Fibroblast of lung (primary cell): ENCODE results near the gene FZR1. TPM values are rescaled to one million over a fixed set of nuclear protein-coding genes. Genes with fewer than 3 reads are reported as not detected.

Experiments used
- DNase-seq, 2 donors: peaks; one replicate each; pipeline versions ENCODE4 v3.0.0 to v3.0.0-alpha.2; 2010; ENCODE audit warnings: low read depth in 2 of 2
- H2AFZ ChIP-seq: 2 replicates; pipeline ENCODE4 v1.5.1; 2012; ENCODE audit warnings: low read length, control low read depth, inconsistent platforms
- H3K27ac ChIP-seq: 2 replicates; pipeline ENCODE4 v1.5.1; 2011; ENCODE audit warnings: low read length, control low read depth; ENCODE audit not compliant: insufficient read depth
- H3K27me3 ChIP-seq: 2 replicates; pipeline ENCODE4 v1.5.1; 2011; ENCODE audit warnings: mild to moderate bottlenecking, low read length; ENCODE audit not compliant: control insufficient read depth, insufficient read depth
- H3K36me3 ChIP-seq: 2 replicates; pipeline ENCODE4 v1.5.1; 2011; ENCODE audit warnings: low read length; ENCODE audit not compliant: control insufficient read depth, insufficient read depth
- H3K4me1 ChIP-seq: 2 replicates; pipeline ENCODE4 v1.5.1; 2011; ENCODE audit warnings: low read length; ENCODE audit not compliant: control insufficient read depth, insufficient read depth; ENCODE audit errors: extremely low read depth
- H3K4me2 ChIP-seq: 2 replicates; pipeline ENCODE4 v1.5.1; 2011; ENCODE audit warnings: low read length, control low read depth; ENCODE audit not compliant: insufficient read depth; ENCODE audit errors: extremely low read depth
- H3K4me3 ChIP-seq, 4 experiments: fragments of 200-600 bp in 1 of 4; sonication (generic) in 1 of 4; replicated peaks in 1 of 4; 2 replicates each; pipeline ENCODE4 v1.5.1; 2011 to 2016; ENCODE audit warnings: low read length in 4 of 4, low read depth in 3 of 4, mild to moderate bottlenecking in 3 of 4, control low read depth in 2 of 4, inconsistent platforms in 1 of 4, mixed read lengths in 1 of 4; ENCODE audit not compliant: insufficient read depth in 1 of 4; ENCODE audit errors: control extremely low read depth in 1 of 4
- H3K79me2 ChIP-seq: 2 replicates; pipeline ENCODE4 v1.5.1; 2012; ENCODE audit warnings: mild to moderate bottlenecking, low read length, inconsistent platforms; ENCODE audit not compliant: control insufficient read depth, insufficient read depth
- H3K9ac ChIP-seq: 2 replicates; pipeline ENCODE4 v1.5.1; 2011; ENCODE audit warnings: mild to moderate bottlenecking, low read length, control low read depth; ENCODE audit not compliant: insufficient read depth
- H3K9me3 ChIP-seq: 2 replicates; pipeline ENCODE4 v1.5.1; 2012; ENCODE audit warnings: low read depth, low read length; ENCODE audit not compliant: control insufficient read depth, insufficient read depth
- H4K20me1 ChIP-seq: 2 replicates; pipeline ENCODE4 v1.5.1; 2011; ENCODE audit warnings: low read length; ENCODE audit not compliant: control insufficient read depth, insufficient read depth; ENCODE audit errors: extremely low read depth
- CTCF ChIP-seq, 2 donors: IDR thresholded peaks in 1 of 2; conservative IDR thresholded peaks in 1 of 2; 1 replicate in 1 of 2; 2 replicates in 1 of 2; pipeline ENCODE4 v1.5.1; 2011 to 2012; ENCODE audit warnings: low read length in 2 of 2, control low read depth in 1 of 2, inconsistent platforms in 1 of 2, low read depth in 1 of 2, mild to moderate bottlenecking in 1 of 2
- EZH2 ChIP-seq: IDR thresholded peaks from 2 replicates; pipeline ENCODE4 v1.5.1; 2012; ENCODE audit warnings: low read length, control low read depth, mild to moderate bottlenecking; ENCODE audit errors: missing control alignments
- polyA plus RNA-seq, 2 donors: library from polyadenylated mRNA; depleted of rRNA in 1 of 2; stranded (reverse) in 1 of 2; unstranded in 1 of 2; fragments of >200 nt; gene quantifications; 2 replicates each; pipeline ENCODE4 v1.2.1, GENCODE V29; 2011 to 2012; ENCODE audit warnings: missing spikeins in 1 of 2
- total RNA-seq: library from RNA; depleted of rRNA; stranded (reverse); fragments of >200 nt; gene quantifications from 2 replicates; pipeline ENCODE4 v1.2.1, GENCODE V29; 2014

FZR1 gene
- total and polyA plus RNA-seq, 2 donors (not counting 1 experiment from before 2014, with no cell fraction given): 15.0 to 38.0 TPM

- Histone ChIP-seq H3K79me2 (peaks cover 89% of the 10 kb centered on the region), H3K9me3 (no peaks in the 10 kb centered on the region), H3K27ac (no peak overlapping the region), H3K4me2 (no peak overlapping the region), H2AFZ (no peak overlapping the region), H4K20me1 (no peaks in the 10 kb centered on the region), H3K27me3 (no peaks in the 10 kb centered on the region), H3K4me1 (peaks cover 18% of the 10 kb centered on the region), H3K9ac (no peak overlapping the region), H3K4me3 (no peak overlapping the region), H3K36me3 (peaks cover 13% of the 10 kb centered on the region)
- no peak for DNase-seq
- TF ChIP-seq CTCF (conservative IDR thresholded peaks at IDR 0.05 in 1 of 2, IDR thresholded peaks at IDR 0.05 in 1 of 2; ENCODE audit: low read depth in 1 of 2, low read length in 2 of 2): no peak
Observed at GRCh38 chr19:3514930-3515329, 8.8 kb downstream of the FZR1 start.

DNA sequence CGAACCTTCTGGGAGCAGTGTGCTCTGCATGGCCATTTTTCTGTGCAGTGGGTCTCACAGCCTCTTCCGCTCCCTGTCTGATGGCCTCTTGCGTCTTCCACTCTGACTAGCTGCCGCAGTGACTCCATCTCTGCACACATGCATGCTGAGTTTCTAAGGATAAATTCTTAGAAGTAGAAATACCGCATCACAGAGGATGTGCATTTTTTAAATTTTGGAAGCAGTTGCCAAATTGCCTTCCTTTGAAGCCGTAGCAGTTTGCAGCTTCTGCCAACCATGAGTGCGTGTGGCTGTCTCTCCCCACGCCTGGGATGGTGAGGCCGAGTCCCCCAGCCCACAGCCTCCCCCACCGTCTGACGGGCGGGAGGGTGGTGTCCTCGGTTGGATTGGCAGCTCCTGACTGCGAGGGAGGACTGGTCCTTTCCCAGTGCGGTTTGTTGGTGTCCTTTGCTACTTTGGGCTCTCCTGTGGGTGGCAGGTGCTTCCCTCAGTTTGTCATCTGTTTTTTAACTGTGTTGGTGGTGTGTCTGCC is 9.8 kb downstream of the FZR1 start:
- H4K20me1 ChIP-seq: no peaks in the 10 kb centered on the region

GRCh38 chr19:3516675-3517207 is 10.6 kb downstream of the FZR1 start:
- H3K9ac ChIP-seq: no peak overlapping the region
- peaks cover 86% of the 10 kb centered on the region for H3K79me2 ChIP-seq
- no peaks in the 10 kb centered on the region for H3K27me3 ChIP-seq
- H2AFZ ChIP-seq: no peak overlapping the region
- no peak for DNase-seq
- no peak for TF ChIP-seq CTCF (conservative IDR thresholded peaks at IDR 0.05 in 1 of 2, IDR thresholded peaks at IDR 0.05 in 1 of 2; ENCODE audit: low read depth in 1 of 2, low read length in 2 of 2)
- TF ChIP-seq EZH2: no peak
- no peaks in the 10 kb centered on the region for H3K9me3 ChIP-seq
- H3K4me3 ChIP-seq: no peak overlapping the region
- H3K36me3 ChIP-seq: peaks cover 9% of the 10 kb centered on the region
- peaks cover 18% of the 10 kb centered on the region for H3K4me1 ChIP-seq
- no peaks in the 10 kb centered on the region for H4K20me1 ChIP-seq
- no peak overlapping the region for H3K27ac ChIP-seq
- H3K4me2 ChIP-seq: no peak overlapping the region

More for the DNA sequence above, 9.8 kb downstream of the FZR1 start:
- Histone ChIP-seq H3K9ac (no peak overlapping the region), H3K27ac (no peak overlapping the region), H2AFZ (no peak overlapping the region), H3K36me3 (peaks cover 14% of the 10 kb centered on the region), H3K27me3 (no peaks in the 10 kb centered on the region), H3K4me3 (no peak overlapping the region), H3K9me3 (no peaks in the 10 kb centered on the region), H3K79me2 (peaks cover 89% of the 10 kb centered on the region), H3K4me2 (peak overlapping the region; percentile 58), H3K4me1 (peaks cover 18% of the 10 kb centered on the region)
- TF ChIP-seq EZH2: no peak
- no peak for TF ChIP-seq CTCF (conservative IDR thresholded peaks at IDR 0.05 in 1 of 2, IDR thresholded peaks at IDR 0.05 in 1 of 2; ENCODE audit: low read depth in 1 of 2, low read length in 2 of 2)
- peak; percentile 43 to 60 for DNase-seq
